ENCODE measurements around the gene SIDT1. TPM values are rescaled to one million over a fixed set of nuclear protein-coding genes. Genes with fewer than 3 reads are reported as not detected.

Gene SIDT1
- total RNA-seq, 2 experiments from 2014 or later: 14.6 to 14.9 TPM

DNA sequence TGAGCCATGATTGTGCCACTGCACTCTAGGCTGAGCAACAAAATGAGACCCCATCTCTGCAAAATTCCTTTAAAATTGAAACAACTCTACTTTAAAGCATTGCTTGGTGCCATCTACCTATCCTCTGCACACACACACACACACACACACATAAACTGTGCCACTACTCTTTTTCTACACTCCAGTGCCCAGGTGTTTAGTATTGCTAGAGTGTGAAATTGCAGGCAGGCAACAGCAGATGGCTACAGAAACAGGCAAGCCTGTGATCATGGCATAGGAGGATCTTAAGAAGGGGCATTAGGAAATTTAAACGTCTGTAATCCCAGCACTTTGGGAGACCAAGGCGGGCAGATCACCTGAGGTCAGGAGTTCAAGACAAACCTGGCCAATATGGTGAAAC is 39.0 kb downstream of the SIDT1 start:
- H3K9me3 Mint-ChIP-seq: no peaks in the 10 kb centered on the region
- peaks cover 2% of the 10 kb centered on the region for H3K4me1 Mint-ChIP-seq (ENCODE audit: low read depth)
- no peak overlapping the region for H3K4me3 Mint-ChIP-seq
- intact Hi-C loops (cut with micrococcal nuclease): no loop called here
- no peak for DNase-seq
- H3K36me3 Mint-ChIP-seq (ENCODE audit: low read depth): no peaks in the 10 kb centered on the region
- CTCF ChIA-PET: no interaction called here
- H3K27me3 Mint-ChIP-seq (ENCODE audit: low read depth): no peaks in the 10 kb centered on the region
- H3K27ac Mint-ChIP-seq: no peak overlapping the region

DNA sequence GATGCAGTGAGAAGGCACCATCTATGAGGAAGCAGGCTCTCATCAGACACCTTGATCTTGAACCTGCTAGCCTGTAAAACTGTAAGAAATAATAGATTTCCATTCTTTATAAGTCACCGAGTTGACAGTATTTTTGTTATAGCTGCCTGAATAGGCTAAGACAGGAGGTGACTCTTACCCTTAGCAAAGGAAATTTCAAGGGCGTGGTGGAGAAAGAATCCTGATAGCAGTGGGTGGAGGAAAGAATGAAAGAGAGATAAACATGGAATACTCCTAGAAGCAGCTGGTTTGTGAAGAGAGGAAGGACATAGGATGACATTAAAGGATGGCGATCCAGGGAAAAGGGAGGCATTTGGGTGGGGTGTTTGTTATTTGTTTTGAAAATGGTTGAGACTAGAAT is 41.4 kb downstream of the SIDT1 start:
- Mint-ChIP-seq H3K4me3 (no peak overlapping the region), H3K36me3 (ENCODE audit: low read depth) (no peaks in the 10 kb centered on the region), H3K27ac (no peak overlapping the region), H3K27me3 (ENCODE audit: low read depth) (no peaks in the 10 kb centered on the region), H3K9me3 (no peaks in the 10 kb centered on the region), H3K4me1 (ENCODE audit: low read depth) (peaks cover 8% of the 10 kb centered on the region)
- no peak for DNase-seq
- intact Hi-C loops (cut with micrococcal nuclease): no loop called here
- CTCF ChIA-PET: no interaction called here

GRCh38 chr3:113574213-113574612 is 41.9 kb downstream of the SIDT1 start:
- Mint-ChIP-seq H3K27ac (no peak overlapping the region), H3K4me1 (ENCODE audit: low read depth) (peaks cover 8% of the 10 kb centered on the region), H3K9me3 (no peaks in the 10 kb centered on the region), H3K4me3 (no peak overlapping the region), H3K36me3 (ENCODE audit: low read depth) (no peaks in the 10 kb centered on the region), H3K27me3 (ENCODE audit: low read depth) (no peaks in the 10 kb centered on the region)
- CTCF ChIA-PET: no interaction called here
- no peak for DNase-seq
- intact Hi-C loops (cut with micrococcal nuclease): no loop called here

DNA sequence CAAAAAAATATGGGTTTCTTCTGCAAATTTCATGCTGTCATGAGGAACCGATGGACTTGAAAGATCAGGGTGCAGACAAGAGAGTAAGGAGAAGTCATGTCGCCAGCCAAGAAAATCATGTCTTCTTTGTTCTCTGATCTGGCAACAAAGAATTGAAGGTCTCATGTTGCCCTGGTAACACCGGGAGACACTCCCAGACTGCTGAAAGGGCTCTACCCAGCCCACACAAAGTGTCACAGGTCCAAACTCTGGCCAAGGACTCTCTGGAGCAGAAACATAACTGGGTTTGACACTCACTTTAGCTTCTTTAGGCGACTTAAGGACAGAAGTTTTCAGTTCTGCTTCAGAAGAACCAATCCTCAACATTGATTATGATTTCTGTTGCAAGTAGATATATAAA is 42.9 kb downstream of the SIDT1 start:
- no peak overlapping the region for H3K27ac Mint-ChIP-seq
- intact Hi-C loops (cut with micrococcal nuclease): loop anchor here (5.0 kb wide), 2 partner anchors 438 to 843 kb away; no protein-coding TSS in a partner anchor
- H3K36me3 Mint-ChIP-seq (ENCODE audit: low read depth): no peaks in the 10 kb centered on the region
- H3K4me1 Mint-ChIP-seq (ENCODE audit: low read depth): peaks cover 8% of the 10 kb centered on the region
- CTCF ChIA-PET: interaction anchor here (0.8 kb wide), 1 partner anchor 82 kb away, joined by 3 read pairs; no protein-coding TSS in a partner anchor
- no peak for DNase-seq
- no peaks in the 10 kb centered on the region for H3K27me3 Mint-ChIP-seq (ENCODE audit: low read depth)
- H3K4me3 Mint-ChIP-seq: no peak overlapping the region
- no peaks in the 10 kb centered on the region for H3K9me3 Mint-ChIP-seq

- no peak for DNase-seq
- Mint-ChIP-seq H3K27ac (no peak overlapping the region), H3K36me3 (ENCODE audit: low read depth) (peaks cover 7% of the 10 kb centered on the region), H3K27me3 (ENCODE audit: low read depth) (no peaks in the 10 kb centered on the region), H3K9me3 (no peaks in the 10 kb centered on the region), H3K4me3 (no peak overlapping the region), H3K4me1 (ENCODE audit: low read depth) (peaks cover 5% of the 10 kb centered on the region)
- intact Hi-C loops (cut with micrococcal nuclease): no loop called here
- CTCF ChIA-PET: no interaction called here
Observed at GRCh38 chr3:113585228-113585627, 52.9 kb downstream of the SIDT1 start.

DNA sequence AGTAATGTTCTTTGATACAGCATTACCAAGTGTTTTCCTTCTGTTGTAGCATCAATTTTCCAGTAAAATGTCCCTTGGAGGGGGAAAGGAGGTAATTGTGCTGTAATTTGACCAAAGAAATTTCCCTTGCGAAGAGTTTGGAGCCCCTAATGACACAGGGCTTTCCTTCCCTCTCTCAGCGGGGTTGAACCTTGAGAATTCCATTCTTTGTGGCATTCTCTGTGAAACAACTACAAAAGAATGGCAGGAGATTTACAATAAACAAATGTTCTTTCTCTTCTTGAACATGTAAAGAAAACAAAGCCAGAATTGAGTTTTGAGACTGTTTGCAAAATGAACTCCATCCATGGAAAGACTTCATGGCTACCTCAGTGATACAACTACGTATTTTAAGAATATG is 53.4 kb downstream of the SIDT1 start:
- Mint-ChIP-seq H3K4me3 (no peak overlapping the region), H3K4me1 (ENCODE audit: low read depth) (peaks cover 7% of the 10 kb centered on the region), H3K36me3 (ENCODE audit: low read depth) (peaks cover 7% of the 10 kb centered on the region), H3K27ac (no peak overlapping the region), H3K27me3 (ENCODE audit: low read depth) (no peaks in the 10 kb centered on the region), H3K9me3 (no peaks in the 10 kb centered on the region)
- CTCF ChIA-PET: interaction anchor here (1.1 kb wide), 1 partner anchor 8 kb away, joined by 5 read pairs; no protein-coding TSS in a partner anchor
- intact Hi-C loops (cut with micrococcal nuclease): no loop called here
- no peak for DNase-seq

DNA sequence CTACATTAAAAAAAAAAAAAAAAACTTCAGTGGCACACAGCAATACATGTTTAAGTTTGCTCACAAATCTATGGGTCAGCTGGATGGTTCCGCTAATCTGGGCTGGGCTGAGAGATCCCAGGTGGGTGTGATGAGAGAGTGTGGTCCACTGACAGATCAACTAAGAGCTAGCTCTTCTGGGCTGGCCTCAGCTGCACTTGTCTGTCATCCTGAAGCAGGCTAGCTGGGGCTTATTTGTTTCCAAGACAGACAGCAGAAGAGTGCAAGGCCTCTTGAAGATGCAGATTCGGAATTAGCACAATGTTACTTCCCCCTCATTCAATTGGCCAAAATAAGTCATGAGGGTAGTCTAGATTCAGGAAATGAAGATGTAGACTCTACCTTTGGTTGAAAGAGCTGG is 56.5 kb downstream of the SIDT1 start:
- no peaks in the 10 kb centered on the region for H3K27me3 Mint-ChIP-seq (ENCODE audit: low read depth)
- peaks cover 17% of the 10 kb centered on the region for H3K36me3 Mint-ChIP-seq (ENCODE audit: low read depth)
- no peak for DNase-seq
- peaks cover 16% of the 10 kb centered on the region for H3K4me1 Mint-ChIP-seq (ENCODE audit: low read depth)
- intact Hi-C loops (cut with micrococcal nuclease): no loop called here
- CTCF ChIA-PET: interaction anchor here (1.1 to 2.9 kb wide), 3 partner anchors 11 to 184 kb away, joined by 3 to 18 read pairs (median 8); no protein-coding TSS in a partner anchor
- no peaks in the 10 kb centered on the region for H3K9me3 Mint-ChIP-seq
- H3K27ac Mint-ChIP-seq: no peak overlapping the region
- no peak overlapping the region for H3K4me3 Mint-ChIP-seq

DNA sequence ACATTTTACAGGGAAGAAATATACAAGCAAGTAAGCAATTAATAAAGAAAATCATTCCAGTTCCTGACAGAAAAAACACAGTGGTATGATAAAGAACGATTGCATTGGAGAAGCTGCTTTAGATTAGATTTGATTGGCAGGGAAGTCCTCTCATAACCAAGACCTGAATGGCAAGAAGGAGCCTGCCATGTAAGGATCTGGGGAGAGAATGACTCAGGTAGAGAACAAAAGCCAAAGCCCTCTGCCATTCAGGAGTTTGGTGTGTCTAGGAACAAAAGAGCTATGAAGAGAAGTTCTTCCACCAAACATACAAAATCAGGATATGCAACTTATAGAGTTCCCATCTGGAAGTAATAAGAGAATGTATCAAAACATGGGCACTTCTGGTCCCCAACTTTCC is 57.6 kb downstream of the SIDT1 start:
- H3K4me1 Mint-ChIP-seq (ENCODE audit: low read depth): peaks cover 16% of the 10 kb centered on the region
- no peaks in the 10 kb centered on the region for H3K27me3 Mint-ChIP-seq (ENCODE audit: low read depth)
- no peak overlapping the region for H3K4me3 Mint-ChIP-seq
- H3K9me3 Mint-ChIP-seq: no peaks in the 10 kb centered on the region
- intact Hi-C loops (cut with micrococcal nuclease): no loop called here
- H3K27ac Mint-ChIP-seq: no peak overlapping the region
- no peak for DNase-seq
- peaks cover 17% of the 10 kb centered on the region for H3K36me3 Mint-ChIP-seq (ENCODE audit: low read depth)
- CTCF ChIA-PET: interaction anchor here (2.1 to 2.9 kb wide), 2 partner anchors 12 to 97 kb away, joined by 8 to 18 read pairs; no protein-coding TSS in a partner anchor

- intact Hi-C loops (cut with micrococcal nuclease): no loop called here
- Mint-ChIP-seq H3K4me1 (ENCODE audit: low read depth) (peaks cover 16% of the 10 kb centered on the region), H3K27ac (no peak overlapping the region), H3K36me3 (ENCODE audit: low read depth) (peaks cover 13% of the 10 kb centered on the region), H3K9me3 (no peaks in the 10 kb centered on the region), H3K27me3 (ENCODE audit: low read depth) (no peaks in the 10 kb centered on the region), H3K4me3 (no peak overlapping the region)
- peak; percentile 11 for DNase-seq
- CTCF ChIA-PET: no interaction called here
Observed at GRCh38 chr3:113590983-113591382, 58.6 kb downstream of the SIDT1 start.

DNA sequence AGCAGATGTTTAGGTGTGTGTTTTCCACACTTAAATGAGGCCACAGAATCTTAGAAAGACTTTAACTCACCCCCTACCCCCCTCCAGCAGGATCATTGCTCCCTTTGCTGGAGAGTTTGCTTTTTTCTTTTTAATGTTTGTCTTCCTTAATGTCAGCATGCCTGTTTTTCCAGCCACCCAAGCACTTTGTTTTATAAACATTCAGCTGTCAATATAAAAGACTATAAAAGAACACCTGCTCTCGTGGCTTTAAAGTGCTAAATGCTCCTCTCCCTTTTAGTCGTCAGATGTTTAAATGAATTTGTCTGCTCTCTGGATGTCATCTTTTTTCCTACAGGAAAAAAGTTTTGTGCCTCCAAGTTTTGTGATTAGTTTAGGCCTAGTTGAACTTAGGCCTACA is 61.7 kb downstream of the SIDT1 start:
- Mint-ChIP-seq H3K36me3 (ENCODE audit: low read depth) (peaks cover 11% of the 10 kb centered on the region), H3K27ac (no peak overlapping the region), H3K4me3 (no peak overlapping the region), H3K9me3 (no peaks in the 10 kb centered on the region), H3K27me3 (ENCODE audit: low read depth) (no peaks in the 10 kb centered on the region), H3K4me1 (ENCODE audit: low read depth) (peaks cover 16% of the 10 kb centered on the region)
- CTCF ChIA-PET: no interaction called here
- intact Hi-C loops (cut with micrococcal nuclease): no loop called here
- DNase-seq: no peak

DNA sequence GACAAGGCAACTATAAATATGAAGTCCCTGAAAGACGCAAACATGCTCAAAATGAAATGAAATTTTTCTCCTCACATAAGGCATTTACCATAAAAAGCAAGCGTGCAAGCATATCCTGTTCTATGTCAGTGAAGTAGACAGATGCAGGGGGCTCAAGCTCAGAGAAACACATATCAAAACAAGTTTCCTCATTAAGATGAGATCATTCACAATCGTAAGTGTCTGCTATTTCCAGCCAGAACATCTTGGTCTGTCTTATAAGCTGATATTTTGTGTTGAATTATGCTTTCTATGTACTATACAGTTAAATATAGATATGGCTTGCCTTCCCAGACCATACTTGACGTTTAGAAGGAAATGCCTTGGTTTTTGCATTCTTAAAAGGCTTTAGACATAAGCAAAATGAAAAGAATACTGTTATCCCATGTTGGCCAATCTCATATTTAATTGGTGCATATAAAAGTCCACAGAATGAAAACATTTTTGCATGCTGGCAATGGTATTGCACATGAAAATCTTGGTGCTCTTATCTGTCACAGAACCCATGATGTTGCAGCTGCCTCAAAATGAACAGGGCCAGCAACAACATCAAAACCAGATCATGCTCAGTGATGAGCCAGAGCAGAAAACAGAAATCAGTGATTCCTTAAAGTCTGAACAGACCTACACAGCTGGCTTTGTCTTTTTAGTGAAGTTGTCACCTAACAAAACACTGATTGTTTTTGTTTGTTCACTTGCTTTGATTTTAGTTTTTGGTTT is 65.4 kb downstream of the SIDT1 start:
- no peaks in the 10 kb centered on the region for H3K27me3 Mint-ChIP-seq (ENCODE audit: low read depth)
- intact Hi-C loops (cut with micrococcal nuclease): no loop called here
- H3K9me3 Mint-ChIP-seq: no peaks in the 10 kb centered on the region
- peaks cover 4% of the 10 kb centered on the region for H3K36me3 Mint-ChIP-seq (ENCODE audit: low read depth)
- DNase-seq: no peak
- no peak overlapping the region for H3K4me3 Mint-ChIP-seq
- CTCF ChIA-PET: no interaction called here
- H3K4me1 Mint-ChIP-seq (ENCODE audit: low read depth): no peaks in the 10 kb centered on the region
- H3K27ac Mint-ChIP-seq: no peak overlapping the region

GRCh38 chr3:113600418-113601182 is 68.2 kb downstream of the SIDT1 start:
- intact Hi-C loops (cut with micrococcal nuclease): no loop called here
- Mint-ChIP-seq H3K4me1 (ENCODE audit: low read depth) (peaks cover 2% of the 10 kb centered on the region), H3K27me3 (ENCODE audit: low read depth) (no peaks in the 10 kb centered on the region), H3K36me3 (ENCODE audit: low read depth) (peaks cover 12% of the 10 kb centered on the region), H3K27ac (no peak overlapping the region), H3K4me3 (no peak overlapping the region), H3K9me3 (no peaks in the 10 kb centered on the region)
- no peak for DNase-seq
- CTCF ChIA-PET: interaction anchor here (0.6 kb wide), 1 partner anchor 261 kb away, joined by 3 read pairs; no protein-coding TSS in a partner anchor

DNA sequence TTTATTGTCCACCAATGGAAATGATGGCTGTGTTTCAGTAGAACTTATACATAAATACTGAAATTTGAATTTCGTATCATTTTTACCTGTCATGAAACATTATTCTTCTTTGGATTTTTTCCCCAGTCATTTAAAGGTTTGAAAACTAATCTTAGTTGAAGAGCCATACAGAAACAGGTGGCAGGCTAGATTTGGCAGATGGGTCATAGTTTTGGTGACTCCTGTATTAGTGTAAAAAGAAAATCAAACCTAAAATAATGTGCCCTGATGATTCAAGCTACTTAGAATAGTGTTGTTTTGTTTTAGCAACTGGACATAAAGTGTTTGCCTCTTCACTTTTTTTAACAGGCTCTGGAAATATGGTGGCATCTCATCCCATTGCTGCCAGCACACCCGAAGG is 68.9 kb downstream of the SIDT1 start:
- CTCF ChIA-PET: no interaction called here
- no peak for DNase-seq
- Mint-ChIP-seq H3K9me3 (no peaks in the 10 kb centered on the region), H3K27me3 (ENCODE audit: low read depth) (no peaks in the 10 kb centered on the region), H3K4me3 (no peak overlapping the region), H3K4me1 (ENCODE audit: low read depth) (peaks cover 3% of the 10 kb centered on the region), H3K27ac (no peak overlapping the region), H3K36me3 (ENCODE audit: low read depth) (peaks cover 12% of the 10 kb centered on the region)
- intact Hi-C loops (cut with micrococcal nuclease): no loop called here

All from activated naive CD4-positive, alpha-beta T cell treated with anti-CD3 and anti-CD28 coated beads for 36 hours (primary cell).